Suprapubic skin (tissue), 4 donors: ENCODE measurements around the gene MLLT10.

Source experiments
- EP300 ChIP-seq: sonication (generic); formaldehyde crosslinking; IDR thresholded peaks from one replicate; pipeline ENCODE4 v1.6.1; 2017; ENCODE audit warnings: antibody characterized with exemption
- POLR2A ChIP-seq, 2 donors: fragments of 450-650 bp; IDR thresholded peaks; one replicate each; pipeline ENCODE4 v1.6.1; 2017; ENCODE audit warnings: antibody characterized with exemption in 2 of 2, mild to moderate bottlenecking in 2 of 2, moderate library complexity in 2 of 2
- POLR2AphosphoS5 ChIP-seq, 3 donors: sonication (generic); formaldehyde crosslinking; IDR thresholded peaks; one replicate each; pipeline ENCODE4 v1.6.1; 2017; ENCODE audit warnings: antibody characterized with exemption in 3 of 3
- TF ChIP-seq, protein P1 (sequence below), 2 donors: fragments of 200-600 bp in 1 of 2; fragments of 450-650 bp in 1 of 2; sonication (generic) in 1 of 2; IDR thresholded peaks; one replicate each; pipeline ENCODE4 v1.5.1; 2016 to 2019; ENCODE audit warnings: antibody characterized with exemption in 2 of 2, mild to moderate bottlenecking in 1 of 2, moderate library complexity in 1 of 2

DNA sequence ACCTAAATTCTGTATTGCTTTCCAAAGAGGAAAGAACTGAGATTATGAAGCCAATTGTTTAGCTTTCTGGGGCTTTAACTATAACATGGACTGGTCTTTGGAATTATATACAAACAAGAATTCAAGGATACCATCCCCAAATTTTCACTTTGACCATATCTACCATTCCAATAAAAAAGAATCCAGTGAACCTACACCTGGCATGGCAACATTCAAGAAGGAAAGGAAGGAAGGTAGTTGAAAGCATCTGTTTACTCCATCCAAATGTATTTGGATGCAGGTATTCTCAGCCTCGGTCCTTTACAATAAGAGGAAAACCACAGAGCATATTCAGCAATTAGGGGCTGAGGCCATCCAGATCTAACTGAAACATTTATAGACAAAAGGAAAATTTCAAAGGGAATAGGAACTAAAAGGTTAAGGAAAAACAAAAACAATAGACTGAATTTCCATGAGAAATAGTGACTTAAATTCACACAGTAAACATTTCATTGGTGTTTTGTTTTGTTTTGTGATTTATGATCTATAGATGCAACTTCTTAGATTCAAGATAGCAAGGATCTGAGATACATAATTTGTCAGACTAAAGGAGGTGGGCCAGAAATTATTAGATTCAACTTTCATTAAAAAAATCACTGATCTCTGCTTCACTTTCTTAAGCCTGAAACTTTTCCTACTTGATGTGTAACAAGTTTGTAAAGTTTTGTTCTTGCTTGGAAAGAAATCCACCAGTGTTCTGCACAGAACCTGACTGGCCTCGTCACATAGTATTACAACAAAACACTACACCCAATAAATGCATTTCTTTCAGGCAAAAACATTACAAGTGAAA, 21.2 kb upstream of the MLLT10 start:
- TF ChIP-seq, protein P1, sequence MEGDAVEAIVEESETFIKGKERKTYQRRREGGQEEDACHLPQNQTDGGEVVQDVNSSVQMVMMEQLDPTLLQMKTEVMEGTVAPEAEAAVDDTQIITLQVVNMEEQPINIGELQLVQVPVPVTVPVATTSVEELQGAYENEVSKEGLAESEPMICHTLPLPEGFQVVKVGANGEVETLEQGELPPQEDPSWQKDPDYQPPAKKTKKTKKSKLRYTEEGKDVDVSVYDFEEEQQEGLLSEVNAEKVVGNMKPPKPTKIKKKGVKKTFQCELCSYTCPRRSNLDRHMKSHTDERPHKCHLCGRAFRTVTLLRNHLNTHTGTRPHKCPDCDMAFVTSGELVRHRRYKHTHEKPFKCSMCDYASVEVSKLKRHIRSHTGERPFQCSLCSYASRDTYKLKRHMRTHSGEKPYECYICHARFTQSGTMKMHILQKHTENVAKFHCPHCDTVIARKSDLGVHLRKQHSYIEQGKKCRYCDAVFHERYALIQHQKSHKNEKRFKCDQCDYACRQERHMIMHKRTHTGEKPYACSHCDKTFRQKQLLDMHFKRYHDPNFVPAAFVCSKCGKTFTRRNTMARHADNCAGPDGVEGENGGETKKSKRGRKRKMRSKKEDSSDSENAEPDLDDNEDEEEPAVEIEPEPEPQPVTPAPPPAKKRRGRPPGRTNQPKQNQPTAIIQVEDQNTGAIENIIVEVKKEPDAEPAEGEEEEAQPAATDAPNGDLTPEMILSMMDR (IDR thresholded peaks at IDR 0.05) = no peak
- TF ChIP-seq POLR2A (IDR thresholded peaks at IDR 0.05) (no peak), POLR2AphosphoS5 (IDR thresholded peaks at IDR 0.05) (no peak), EP300 (no peak)
